Pancreas (tissue), 10 donors: ENCODE data around the gene SPOCK1. TPM values are rescaled to one million over a fixed set of nuclear protein-coding genes. Genes with fewer than 3 reads are reported as not detected.

Experiments used
- ATAC-seq, 4 donors: fragments of 200-7000 bp; cut with Tn5 transposase; one replicate each; pipeline versions ENCODE4 v1.8.0 to v1.9.1; 2020; ENCODE audit warnings: mild to moderate bottlenecking in 4 of 4, moderate library complexity in 4 of 4
- DNase-seq, 6 donors: peaks; one replicate each; pipeline ENCODE4 v3.0.0-alpha.2; 2020
- FAIRE-seq: peaks from 2 replicates; lab custom pipeline; 2012; peaks lifted over from hg19 to GRCh38; lab: Jason Lieb, UNC
- H3K27ac ChIP-seq, 4 donors: fragments of 200-600 bp; sonication (generic); 1 replicate in 3 of 4; 2 replicates in 1 of 4; pipeline versions ENCODE4 v1.5.0 to v1.8.0; 2020
- H3K27me3 ChIP-seq, 4 donors: fragments of 200-600 bp; one replicate each; pipeline ENCODE4 v1.8.0; 2021
- H3K36me3 ChIP-seq, 3 donors: fragments of 200-600 bp; sonication (generic) in 1 of 3; one replicate each; pipeline versions ENCODE4 v1.5.0 to v1.8.0; 2020 to 2021
- H3K4me1 ChIP-seq, 3 donors: fragments of 200-600 bp; one replicate each; pipeline ENCODE4 v1.8.0; 2021
- H3K4me3 ChIP-seq, 4 donors: fragments of 200-600 bp; sonication (generic) in 2 of 4; one replicate each; pipeline versions ENCODE4 v1.5.0 to v1.8.0; 2020 to 2021
- H3K9me3 ChIP-seq, 4 donors: fragments of 200-600 bp; one replicate each; pipeline ENCODE4 v1.8.0; 2021
- CTCF ChIP-seq, 4 donors: fragments of 200-600 bp; sonication (generic) in 3 of 4; IDR thresholded peaks; one replicate each; pipeline versions ENCODE4 v1.5.0 to v1.8.0; 2021; ENCODE audit warnings: antibody characterized with exemption in 4 of 4
- WGBS, 2 donors: extraction: QIAGEN DNeasy Blood & Tissue Kit; methylation state at CpG; one replicate each; pipeline ENCODE4 v1.1.7; 2013; 5-methylcytosine and 5-hydroxymethylcytosine counted together
- intact Hi-C, 3 donors: fragments of 100-400 bp; cut with DNase I; formaldehyde crosslinking; loops; one replicate each; pipeline versions ENCODE4 v1.11.1 to v1.14.2; 2022
- polyA plus RNA-seq, 2 donors: library from polyadenylated mRNA; stranded (reverse); fragments of 200-250 nt; gene quantifications; one replicate each; pipeline ENCODE4 v1.2.3, GENCODE V29; 2013
- total RNA-seq, 6 donors: library from RNA; stranded (reverse); fragmentation: NEBNext Ultra II Directional in 4 of 6; extraction: Animal tissue kit (Norgen Biotek cat#: 25700) in 4 of 6; gene quantifications; one replicate each; pipeline versions ENCODE4 v1.2.1 to v1.2.4, GENCODE V29; 2021 to 2023
- donor health status: healthy with polysubstance abuse.
- donor health status: DM: no; HTN: no; CAD: no; lungs with moderate emphysema.
- donor health status: DM: no; HTN: no; CAD: no.
- donor health status: control.
- donor health status: control.
- donor health status: Bipolar disorder and iron deficiency.
- donor health status: DM: yes; HTN: yes; CAD: no.
- donor health status: DM: no; HTN: no; CAD: no.
- donor health status: DM: no; HTN: no; CAD: no.
- donor health status: DM: yes; HTN: yes; CAD: no.

The SPOCK1 gene
- total and polyA plus RNA-seq, 8 donors: 1.7 to 16.5 (median 5.3) TPM

GRCh38 chr5:137264573-137264972 lies 234.6 kb downstream of the SPOCK1 start:
- FAIRE-seq (no peak), ATAC-seq (no peak)
- TF ChIP-seq CTCF (IDR thresholded peaks at IDR 0.05): no peak

GRCh38 chr5:137264041-137264440 lies 235.1 kb downstream of the SPOCK1 start:
- Histone ChIP-seq H3K27ac (no peak overlapping the region), H3K27me3 (no peaks in the 10 kb centered on the region), H3K36me3 (no peaks in the 10 kb centered on the region), H3K4me3 (no peak overlapping the region), H3K4me1 (peaks cover 7 to 11% (median 9%) of the 10 kb centered on the region in 3 donors), H3K9me3 (no peaks in the 10 kb centered on the region)
- ATAC-seq: no peak
- 76 to 82% methylated on average over 3 of the region's 3 CpGs for WGBS, 2 donors
- no peak for TF ChIP-seq CTCF (IDR thresholded peaks at IDR 0.05)
- no peak for FAIRE-seq
- intact Hi-C loops: no loop called here
- DNase-seq: no peak

More at GRCh38 chr5:137264573-137264972, 234.6 kb downstream of the SPOCK1 start:
- no peak for DNase-seq
- 77 to 84% methylated on average over 4 of the region's 4 CpGs for WGBS, 2 donors
- Histone ChIP-seq H3K4me3 (no peak overlapping the region), H3K9me3 (no peaks in the 10 kb centered on the region), H3K36me3 (no peaks in the 10 kb centered on the region), H3K27me3 (no peaks in the 10 kb centered on the region), H3K27ac (no peak overlapping the region), H3K4me1 (peaks cover 7 to 11% (median 10%) of the 10 kb centered on the region in 3 donors)
- intact Hi-C loops: no loop called here

- WGBS, 2 donors: 28 to 31% methylated on average over 5 of the region's 5 CpGs
- no peak for TF ChIP-seq CTCF (IDR thresholded peaks at IDR 0.05)
- FAIRE-seq: no peak
- H3K36me3 ChIP-seq: no peaks in the 10 kb centered on the region
- peak; percentile 63 to 93 (median 76) for ATAC-seq
- H3K4me3 ChIP-seq: no peak overlapping the region
- DNase-seq: peak in 2 of 6 donors; percentile 25 to 48
- H3K9me3 ChIP-seq: no peaks in the 10 kb centered on the region
- H3K4me1 ChIP-seq: peaks cover 7 to 11% (median 9%) of the 10 kb centered on the region in 3 donors
- no peaks in the 10 kb centered on the region for H3K27me3 ChIP-seq
- H3K27ac ChIP-seq: no peak overlapping the region
- intact Hi-C loops: no loop called here
These were observed 235.6 kb downstream of the SPOCK1 start for GRCh38 chr5:137263371-137264005.

GRCh38 chr5:137262818-137263217 lies 236.3 kb downstream of the SPOCK1 start:
- intact Hi-C loops: no loop called here
- TF ChIP-seq CTCF (IDR thresholded peaks at IDR 0.05): no peak
- Histone ChIP-seq H3K4me1 (peaks cover 7 to 11% (median 9%) of the 10 kb centered on the region in 3 donors), H3K4me3 (no peak overlapping the region), H3K9me3 (no peaks in the 10 kb centered on the region), H3K36me3 (no peaks in the 10 kb centered on the region), H3K27me3 (no peaks in the 10 kb centered on the region), H3K27ac (no peak overlapping the region)
- ATAC-seq (no peak), FAIRE-seq (no peak), DNase-seq (no peak)
